ENCODE results near the gene CNRIP1.
"Not testable (repeated sequence)": the region's sequence is repeated elsewhere in the genome, so short reads cannot be mapped to it uniquely, and the experiment has no call there.

CNRIP1 gene

GRCh38 chr2:68319398-68320117 is at the start of gene CNRIP1:
TSS of gene CNRIP1 (minus strand) at chr2:68319949. CDS start at chr2:68319400, 549 bp downstream.
- peak; percentile 42 to 94 (median 66) for DNase-seq
- intact Hi-C loops (cut with DNase I) = no loop called here

GRCh38 chr2:68369337-68369734 is 49.6 kb upstream of the CNRIP1 start:
- intact Hi-C loops (cut with DNase I) = no loop called here
- DNase-seq = no peak

GRCh38 chr2:68368654-68369336 is 49.0 kb upstream of the CNRIP1 start:
- intact Hi-C loops (cut with DNase I) = no loop called here
- DNase-seq = peak in 9 of 10 donors; percentile 27 to 92 (median 67)

- intact Hi-C loops (cut with DNase I) = no loop called here
Observed at GRCh38 chr2:68367953-68368653, 48.4 kb upstream of the CNRIP1 start.

GRCh38 chr2:68366083-68366560 is 46.4 kb upstream of the CNRIP1 start:
- DNase-seq = no peak
- intact Hi-C loops (cut with DNase I) = no loop called here

More at GRCh38 chr2:68367953-68368653, 48.4 kb upstream of the CNRIP1 start:
- DNase-seq = no peak

GRCh38 chr2:68365087-68365486 is 45.3 kb upstream of the CNRIP1 start, which contains the start of gene PLEK:
TSS of gene PLEK (plus strand) at chr2:68365282. CDS start at chr2:68365352, 70 bp downstream.
- intact Hi-C loops (cut with DNase I) = no loop called here

GRCh38 chr2:68363721-68364120 is 44.0 kb upstream of the CNRIP1 start:
- intact Hi-C loops (cut with DNase I) = loop anchor here (5.0 kb wide), 1 partner anchor 79 kb away; no protein-coding TSS in a partner anchor
- no peak for DNase-seq

More at GRCh38 chr2:68365087-68365486, 45.3 kb upstream of the CNRIP1 start, which contains the start of gene PLEK:
- peak in 5 of 10 donors; percentile 24 to 85 (median 35) for DNase-seq

- intact Hi-C loops (cut with DNase I) = loop anchor here (5.0 kb wide), 1 partner anchor 80 kb away; no protein-coding TSS in a partner anchor
- no peak for DNase-seq
Observed at GRCh38 chr2:68362749-68363148, 43.0 kb upstream of the CNRIP1 start.

GRCh38 chr2:68362069-68362468 is 42.3 kb upstream of the CNRIP1 start:
- intact Hi-C loops (cut with DNase I) = loop anchor here (5.0 kb wide), 1 partner anchor 80 kb away; no protein-coding TSS in a partner anchor

GRCh38 chr2:68359889-68360288 is 40.1 kb upstream of the CNRIP1 start:
- intact Hi-C loops (cut with DNase I) = loop anchor here (5.0 kb wide), 1 partner anchor 82 kb away; no protein-coding TSS in a partner anchor
- no peak for DNase-seq

More at GRCh38 chr2:68362069-68362468, 42.3 kb upstream of the CNRIP1 start:
- peak in 9 of 10 donors; percentile 36 to 88 (median 57) for DNase-seq

GRCh38 chr2:68357605-68358337 is 38.0 kb upstream of the CNRIP1 start:
- intact Hi-C loops (cut with DNase I) = no loop called here
- peak in 5 of 10 donors; percentile 19 to 72 (median 26) for DNase-seq

- peak in 1 of 10 donors; percentile 52 for DNase-seq
- intact Hi-C loops (cut with DNase I) = no loop called here
Observed at GRCh38 chr2:68356599-68357239, 37.0 kb upstream of the CNRIP1 start.

GRCh38 chr2:68352651-68353391 is 33.1 kb upstream of the CNRIP1 start:
- intact Hi-C loops (cut with DNase I) = no loop called here
- DNase-seq = no peak

GRCh38 chr2:68351997-68352396 is 32.2 kb upstream of the CNRIP1 start:
- DNase-seq = no peak
- intact Hi-C loops (cut with DNase I) = no loop called here

- DNase-seq; intact Hi-C loops (cut with DNase I): not testable (repeated sequence)
Observed at GRCh38 chr2:68349091-68349490, 29.3 kb upstream of the CNRIP1 start.

GRCh38 chr2:68345129-68345875 is 25.6 kb upstream of the CNRIP1 start:
- no peak for DNase-seq
- intact Hi-C loops (cut with DNase I) = no loop called here

- intact Hi-C loops (cut with DNase I) = no loop called here
- no peak for DNase-seq
Observed at GRCh38 chr2:68344031-68344430, 24.3 kb upstream of the CNRIP1 start.

- intact Hi-C loops (cut with DNase I) = no loop called here
- DNase-seq = no peak
Observed at GRCh38 chr2:68342470-68342869, 22.7 kb upstream of the CNRIP1 start.
